ENCODE data around the gene RBM47.
"Not testable (repeated sequence)": the region's sequence is repeated elsewhere in the genome, so short reads cannot be mapped to it uniquely, and the experiment has no call there.

RBM47 gene

DNA sequence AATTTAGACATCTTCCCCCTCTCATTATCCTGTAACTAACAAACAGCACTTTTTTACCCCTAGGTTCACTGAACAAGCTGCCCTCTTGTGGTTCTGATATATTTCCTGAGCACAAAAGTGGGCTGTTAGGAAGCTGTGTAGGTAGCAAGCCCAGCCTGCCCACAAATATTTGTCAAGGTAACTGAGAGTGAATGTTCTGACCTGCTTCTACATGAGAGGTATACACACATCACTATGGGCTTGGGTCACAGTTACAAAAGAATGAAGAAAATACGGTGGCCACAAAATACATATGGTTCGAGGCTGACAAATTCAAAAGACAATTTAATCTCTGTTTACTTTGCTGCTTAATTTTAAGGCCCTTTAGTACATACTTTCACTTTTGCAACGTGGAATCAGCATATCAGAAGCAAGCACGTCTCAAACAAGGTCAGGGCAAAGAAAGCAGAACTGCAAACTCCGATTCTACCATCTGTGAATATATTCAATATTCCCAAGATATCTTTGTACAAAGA, 78.7 kb downstream of the RBM47 start:
- peak overlapping the region; percentile 22 for H3K4me3 ChIP-seq (ENCODE audit: control insufficient read depth, low read depth, low read length)
- DNase-seq (ENCODE audit: low read depth) = peak; percentile 53
- TF ChIP-seq, protein P1, sequence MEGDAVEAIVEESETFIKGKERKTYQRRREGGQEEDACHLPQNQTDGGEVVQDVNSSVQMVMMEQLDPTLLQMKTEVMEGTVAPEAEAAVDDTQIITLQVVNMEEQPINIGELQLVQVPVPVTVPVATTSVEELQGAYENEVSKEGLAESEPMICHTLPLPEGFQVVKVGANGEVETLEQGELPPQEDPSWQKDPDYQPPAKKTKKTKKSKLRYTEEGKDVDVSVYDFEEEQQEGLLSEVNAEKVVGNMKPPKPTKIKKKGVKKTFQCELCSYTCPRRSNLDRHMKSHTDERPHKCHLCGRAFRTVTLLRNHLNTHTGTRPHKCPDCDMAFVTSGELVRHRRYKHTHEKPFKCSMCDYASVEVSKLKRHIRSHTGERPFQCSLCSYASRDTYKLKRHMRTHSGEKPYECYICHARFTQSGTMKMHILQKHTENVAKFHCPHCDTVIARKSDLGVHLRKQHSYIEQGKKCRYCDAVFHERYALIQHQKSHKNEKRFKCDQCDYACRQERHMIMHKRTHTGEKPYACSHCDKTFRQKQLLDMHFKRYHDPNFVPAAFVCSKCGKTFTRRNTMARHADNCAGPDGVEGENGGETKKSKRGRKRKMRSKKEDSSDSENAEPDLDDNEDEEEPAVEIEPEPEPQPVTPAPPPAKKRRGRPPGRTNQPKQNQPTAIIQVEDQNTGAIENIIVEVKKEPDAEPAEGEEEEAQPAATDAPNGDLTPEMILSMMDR (conservative IDR thresholded peaks at IDR 0.05; ENCODE audit: control insufficient read depth, insufficient read depth, low read depth, low read length) = peak; percentile 49

DNA sequence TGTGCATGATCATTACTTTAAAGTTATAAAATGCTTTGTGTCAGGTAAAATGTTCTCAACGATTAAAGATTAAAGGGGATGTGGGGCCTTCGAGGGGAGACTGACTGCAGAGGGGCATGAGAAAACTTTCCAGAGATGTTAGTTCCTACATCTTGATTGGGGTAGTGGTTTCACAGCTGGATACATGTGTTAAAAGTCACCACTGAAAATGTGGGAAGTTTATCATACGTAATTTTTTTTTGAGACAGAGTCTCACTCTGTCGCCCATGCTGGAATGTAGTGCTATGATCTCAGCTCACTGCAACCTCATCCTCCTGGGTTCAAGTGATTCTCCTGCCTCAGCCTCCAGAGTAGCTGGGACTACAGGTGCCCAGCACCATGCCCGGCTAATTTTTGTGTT, 79.5 kb downstream of the RBM47 start:
- no peak for DNase-seq (ENCODE audit: low read depth)
- H3K4me3 ChIP-seq (ENCODE audit: control insufficient read depth, low read depth, low read length) = no peak overlapping the region
- TF ChIP-seq, protein P1 (conservative IDR thresholded peaks at IDR 0.05; ENCODE audit: control insufficient read depth, insufficient read depth, low read depth, low read length) = no peak

DNA sequence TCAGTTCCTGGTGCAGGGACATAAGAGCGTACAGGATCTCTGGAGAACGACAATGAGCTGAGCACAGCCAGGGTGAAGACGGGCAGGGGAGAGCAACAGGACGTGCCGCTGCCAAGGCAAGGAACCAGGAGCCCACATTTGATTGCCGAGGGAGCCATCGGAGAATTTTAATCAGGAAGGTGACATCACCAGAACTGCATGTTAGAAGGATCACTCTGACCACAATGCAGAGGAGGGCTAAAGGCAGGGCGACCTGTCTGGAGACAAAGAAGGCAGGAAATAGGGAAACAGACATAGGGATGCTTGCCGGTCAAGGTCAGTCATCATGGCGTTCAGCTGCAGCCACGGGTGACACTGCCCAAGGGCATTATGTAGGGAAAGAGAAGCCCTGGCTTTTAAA, 81.4 kb downstream of the RBM47 start:
- peak; percentile 62 for DNase-seq (ENCODE audit: low read depth)
- TF ChIP-seq, protein P1 (conservative IDR thresholded peaks at IDR 0.05; ENCODE audit: control insufficient read depth, insufficient read depth, low read depth, low read length) = no peak

DNA sequence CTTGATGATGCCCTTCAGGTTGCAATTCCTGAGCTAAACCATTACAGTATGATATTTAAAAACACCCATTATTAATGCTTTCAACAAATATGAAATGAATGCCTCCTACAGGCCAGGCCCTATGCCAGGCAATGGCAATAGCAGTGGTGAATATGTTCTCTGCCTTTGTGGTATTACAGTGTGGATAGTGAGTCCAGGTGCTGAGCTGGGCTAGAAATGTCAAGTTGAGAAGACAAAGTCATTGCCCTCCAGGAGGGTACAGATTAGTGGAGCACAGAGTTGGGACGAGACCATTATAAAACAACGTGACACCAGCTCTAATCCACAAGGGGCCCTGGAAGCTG, 81.9 kb downstream of the RBM47 start:
- TF ChIP-seq, protein P1 (conservative IDR thresholded peaks at IDR 0.05; ENCODE audit: control insufficient read depth, insufficient read depth, low read depth, low read length) = peak; percentile 10
- no peak for DNase-seq (ENCODE audit: low read depth)
- no peak overlapping the region for H3K4me3 ChIP-seq (ENCODE audit: control insufficient read depth, low read depth, low read length)

More for the DNA sequence above, 81.4 kb downstream of the RBM47 start:
- no peak overlapping the region for H3K4me3 ChIP-seq (ENCODE audit: control insufficient read depth, low read depth, low read length)

DNA sequence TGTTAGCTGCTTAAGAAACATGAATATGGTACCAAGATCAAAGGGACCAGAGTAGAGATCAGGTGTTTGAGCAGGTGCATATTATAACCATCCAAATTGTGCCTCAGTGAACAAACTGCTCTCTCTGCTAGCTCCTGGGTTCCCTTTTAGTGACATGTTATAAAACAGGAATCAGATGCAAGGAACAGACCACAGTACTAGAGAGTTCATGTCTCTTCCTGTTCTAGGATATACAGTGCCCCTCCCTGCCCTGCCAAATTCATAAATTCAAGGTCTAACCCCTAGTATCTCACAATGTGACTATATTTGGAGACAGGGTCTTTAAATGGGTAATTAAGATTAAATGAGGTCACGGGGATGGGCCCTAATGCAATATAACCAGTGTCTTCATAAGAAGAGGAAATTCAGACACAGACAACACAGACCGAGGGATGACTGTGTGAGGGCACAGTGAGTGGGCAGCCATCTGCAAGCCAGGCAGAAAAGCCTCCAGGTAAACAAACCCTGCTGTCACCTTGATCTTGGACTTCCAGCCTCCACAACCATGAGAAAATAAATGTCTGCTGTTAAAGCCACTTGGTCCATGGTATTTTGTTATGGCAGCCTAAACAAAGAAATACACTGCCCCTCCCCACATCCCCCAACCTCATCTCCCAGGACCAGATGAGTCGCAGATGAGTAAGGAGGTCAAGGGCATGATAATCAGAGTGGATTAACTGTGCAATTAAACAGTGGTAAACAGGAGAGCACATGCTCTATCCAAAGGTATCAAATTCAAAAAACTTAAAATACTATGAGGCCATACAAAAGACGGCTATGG, 82.5 kb downstream of the RBM47 start:
- DNase-seq (ENCODE audit: low read depth) = peak; percentile 57
- TF ChIP-seq, protein P1 (conservative IDR thresholded peaks at IDR 0.05; ENCODE audit: control insufficient read depth, insufficient read depth, low read depth, low read length) = no peak

DNA sequence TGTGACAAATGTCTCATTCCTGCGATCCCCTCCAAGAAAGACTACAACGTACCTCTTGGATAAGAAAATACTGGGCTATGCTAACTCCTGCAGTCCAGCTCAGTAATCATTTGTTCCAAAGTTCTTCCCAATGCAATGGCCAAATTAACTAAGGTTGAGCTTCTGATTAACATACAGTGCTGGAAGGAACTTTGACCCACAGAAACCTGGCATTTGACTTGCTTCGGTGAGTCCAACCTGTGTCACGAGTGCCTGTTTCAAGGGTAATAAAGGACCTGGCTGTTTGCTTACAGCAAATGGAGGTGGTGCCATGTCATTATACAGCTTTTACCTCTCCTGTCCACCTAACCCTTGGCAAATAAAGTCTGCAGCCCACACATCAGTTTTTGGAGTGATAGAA, 83.2 kb downstream of the RBM47 start:
- TF ChIP-seq, protein P1 (conservative IDR thresholded peaks at IDR 0.05; ENCODE audit: control insufficient read depth, insufficient read depth, low read depth, low read length) = no peak
- DNase-seq (ENCODE audit: low read depth) = no peak
- H3K4me3 ChIP-seq (ENCODE audit: control insufficient read depth, low read depth, low read length) = no peak overlapping the region

More for the DNA sequence above, 82.5 kb downstream of the RBM47 start:
- H3K4me3 ChIP-seq (ENCODE audit: control insufficient read depth, low read depth, low read length) = no peak overlapping the region

DNA sequence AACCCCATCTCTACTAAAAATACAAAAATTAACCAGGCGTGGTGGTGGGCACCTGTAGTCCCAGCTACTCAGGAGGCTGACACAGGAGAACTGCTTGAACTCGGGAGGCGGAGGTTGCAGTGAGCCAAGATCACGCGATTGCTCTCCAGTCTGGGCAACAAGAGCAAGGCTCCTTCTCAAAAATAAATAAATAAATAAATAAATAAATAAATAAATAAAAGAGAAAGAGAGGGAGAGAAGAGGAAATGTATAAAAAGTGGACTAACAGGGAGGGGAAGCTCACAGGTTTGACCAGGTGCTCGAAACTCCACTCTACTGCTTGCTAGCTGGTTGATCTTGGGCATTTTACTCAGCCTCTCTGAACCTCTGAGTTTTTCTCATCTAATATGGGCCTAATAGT, 84.2 kb downstream of the RBM47 start:
- not testable (repeated sequence) for H3K4me3 ChIP-seq (ENCODE audit: control insufficient read depth, low read depth, low read length); DNase-seq (ENCODE audit: low read depth)

All from fibroblast of mammary gland (primary cell).